GM18909 (cell line): ENCODE measurements around the gene CDK5RAP2.
"Not testable (repeated sequence)": the region's sequence is repeated elsewhere in the genome, so short reads cannot be mapped to it uniquely, and the experiment has no call there.

Source experiments
- ATAC-seq: cut with Tn5 transposase; IDR thresholded peaks from one replicate; pipeline ENCODE4 v1.9.1; 2021; ENCODE audit warnings: mild to moderate bottlenecking; ENCODE audit not compliant: unreplicated experiment, poor library complexity

Gene CDK5RAP2

DNA sequence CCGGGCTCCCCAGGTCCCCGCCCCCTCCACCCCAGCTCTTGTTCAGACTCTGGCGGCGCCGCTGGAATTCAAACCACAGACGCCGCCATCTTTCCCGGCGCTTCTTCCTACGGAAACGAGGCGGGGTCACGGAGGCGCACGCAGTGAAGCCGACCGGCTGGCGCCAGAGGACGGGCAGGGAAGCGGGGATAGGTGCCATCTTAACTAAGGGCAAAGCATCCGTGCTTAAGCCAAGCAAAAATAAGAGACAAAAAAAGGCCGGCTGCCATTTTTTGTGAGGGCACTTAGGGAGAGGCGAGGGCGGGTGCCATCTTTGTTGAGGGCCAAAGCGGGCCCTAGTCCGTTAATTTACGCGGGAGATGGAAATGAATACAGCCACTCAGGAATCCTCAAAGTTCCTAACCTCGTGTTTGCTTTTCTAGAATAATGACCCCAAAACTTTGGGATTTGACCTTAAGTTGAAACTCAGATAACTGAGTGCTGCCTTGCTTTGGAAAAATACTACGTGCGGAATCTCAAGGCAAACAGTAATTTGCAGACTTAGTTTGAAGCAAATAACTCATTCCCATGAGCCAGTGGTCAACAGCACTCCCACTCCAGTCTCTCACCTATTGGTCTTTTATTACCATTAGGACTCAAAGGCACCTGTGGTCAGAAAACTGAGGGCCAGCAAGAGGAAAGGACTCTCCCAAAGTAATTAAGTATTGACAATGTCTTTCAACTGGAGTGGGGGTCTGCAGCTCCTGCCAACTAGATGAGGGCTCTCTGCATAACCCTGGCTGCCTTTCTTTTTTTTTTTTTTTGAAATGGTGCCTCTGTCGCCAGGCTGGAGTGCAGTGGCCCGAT lies at the start of gene CDK5RAP2:
CDK5RAP2 (minus strand) TSS at position 117 of the 846 bp plus-strand sequence. CDS start 189 bp downstream, outside the sequence.
- ATAC-seq, result peak; percentile 94

DNA sequence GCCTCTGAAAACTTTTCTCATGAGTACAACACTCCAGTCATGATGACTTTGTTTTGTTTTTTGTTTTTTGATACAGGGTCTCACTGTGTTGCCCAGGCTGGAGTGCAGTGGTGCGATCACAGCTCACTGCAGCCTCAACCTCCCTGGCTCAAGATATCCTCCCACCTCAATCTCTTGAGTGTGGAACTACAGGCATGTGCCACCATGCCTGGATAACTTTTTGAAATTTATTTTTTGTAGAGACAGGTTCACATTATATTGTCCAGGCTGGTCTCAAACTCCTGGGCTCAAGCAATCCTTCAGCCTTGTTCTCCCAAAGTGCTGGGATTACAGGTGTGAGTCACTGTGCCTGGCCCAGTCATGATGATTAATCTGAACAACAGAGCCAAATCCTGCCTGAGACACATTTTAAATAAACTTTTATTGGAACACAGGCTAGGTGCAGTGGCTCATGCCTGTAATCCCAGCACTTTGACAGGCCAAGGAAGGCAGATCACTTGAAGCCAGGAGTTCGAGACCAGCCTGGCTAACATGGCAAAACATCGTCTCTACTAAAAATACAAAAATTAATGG lies 49.0 kb upstream of the CDK5RAP2 start:
- not testable (repeated sequence) for ATAC-seq

DNA sequence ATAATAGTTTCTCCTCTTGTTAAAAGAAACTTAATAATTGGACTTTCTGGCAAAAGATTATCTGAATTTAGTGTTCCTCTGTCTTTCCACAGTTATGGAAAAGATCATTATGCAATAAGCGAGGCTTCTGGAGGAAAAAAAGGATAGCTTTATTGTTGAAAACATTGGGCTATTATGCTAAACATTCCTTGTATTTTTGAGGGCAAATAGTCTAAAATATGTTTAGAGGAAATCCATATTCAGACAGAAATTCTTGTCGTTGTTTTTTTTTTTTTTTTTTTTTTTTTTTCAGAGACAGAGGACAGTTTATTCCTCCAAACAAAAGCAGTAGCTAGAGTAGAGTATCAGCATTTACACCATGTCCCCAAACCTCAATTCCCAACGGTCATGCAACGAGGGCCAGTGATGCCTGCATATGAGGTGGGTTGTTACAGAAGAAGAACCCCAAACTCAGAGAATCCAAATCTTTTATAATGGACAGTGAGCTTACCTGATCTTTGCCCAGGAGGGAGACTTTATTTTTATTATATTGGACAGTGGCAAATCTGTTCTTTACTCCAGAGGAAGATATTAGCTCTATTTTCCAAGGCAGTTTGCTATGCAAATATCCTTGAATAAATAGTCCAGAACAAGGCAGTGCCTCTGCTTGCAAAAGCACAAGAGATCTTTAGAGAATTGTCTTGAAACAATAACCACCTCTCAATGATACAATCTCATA lies 48.4 kb upstream of the CDK5RAP2 start:
- ATAC-seq, result no peak

DNA sequence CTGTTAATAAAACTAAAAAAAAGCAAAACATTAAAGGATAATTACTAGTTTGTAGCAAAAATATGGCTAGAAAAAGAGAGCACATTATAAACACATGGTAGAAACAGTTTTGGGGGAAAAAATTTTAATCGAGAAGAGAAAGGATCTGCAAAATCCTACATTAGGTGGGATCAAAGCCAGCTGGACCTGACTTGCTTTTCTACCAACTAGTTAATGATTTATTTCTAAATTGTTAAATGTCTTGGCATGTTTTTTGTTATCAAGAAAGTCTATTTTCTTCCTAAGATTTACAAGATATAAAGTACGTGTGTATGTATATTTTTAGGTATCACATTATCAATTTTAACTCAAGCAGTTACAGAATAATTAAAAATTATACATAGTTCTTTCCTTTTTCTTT lies 47.1 kb upstream of the CDK5RAP2 start:
- no peak for ATAC-seq

DNA sequence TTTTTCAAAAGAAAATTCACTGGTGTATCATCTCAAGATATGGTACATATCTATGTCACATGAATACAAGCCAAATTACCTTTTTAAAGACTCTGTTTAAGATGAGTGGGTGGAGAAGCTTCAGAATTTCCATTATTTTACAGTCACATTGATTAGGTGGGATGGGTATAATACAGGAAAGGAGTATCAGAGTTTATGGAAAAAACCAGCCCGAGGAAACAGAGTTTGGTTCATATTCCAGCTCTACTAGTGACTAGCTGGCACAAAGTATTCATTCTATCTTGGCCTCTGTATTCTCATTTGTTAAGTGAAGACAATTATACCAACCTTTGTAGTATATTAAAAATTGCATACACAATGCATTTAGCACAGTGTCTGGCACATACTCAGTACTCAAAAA lies 46.5 kb upstream of the CDK5RAP2 start:
- ATAC-seq, result no peak

DNA sequence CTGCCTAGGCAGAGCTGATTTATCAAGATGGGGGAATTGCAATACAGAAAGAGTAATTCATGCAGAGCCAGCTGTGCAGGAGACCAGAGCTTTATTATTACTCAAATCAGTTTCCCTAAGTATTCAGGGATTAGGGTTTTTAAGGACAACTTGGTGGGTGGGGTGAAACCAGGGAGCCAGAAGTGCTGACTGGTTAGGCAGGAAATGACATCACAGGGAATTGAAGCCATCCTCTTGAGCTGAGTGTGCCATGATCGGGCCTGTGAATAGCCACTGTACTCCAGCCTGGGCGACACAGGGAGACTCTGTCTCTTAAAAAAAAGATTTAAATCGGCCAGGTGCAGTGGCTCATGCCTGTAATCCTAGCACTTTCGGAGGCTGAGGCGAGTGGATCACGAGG lies 45.3 kb upstream of the CDK5RAP2 start:
- no peak for ATAC-seq

DNA sequence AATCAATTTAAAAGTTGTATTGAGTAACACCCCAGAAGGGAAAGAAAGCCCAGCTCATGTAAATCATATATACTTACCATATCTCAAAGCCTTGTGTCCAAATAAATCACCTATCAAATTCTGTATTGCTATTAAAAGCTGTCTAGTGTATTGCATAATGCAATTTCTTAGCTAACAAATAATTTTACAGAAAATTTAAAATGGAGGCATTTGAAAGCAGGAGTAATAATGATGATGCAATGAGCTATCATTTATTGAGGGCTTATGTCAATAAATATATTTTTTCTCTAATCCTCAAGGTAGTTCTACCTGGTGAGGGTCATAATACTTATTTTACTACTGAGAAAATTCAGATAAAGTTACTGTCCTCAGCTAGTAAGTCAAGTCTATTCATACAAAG lies 42.8 kb upstream of the CDK5RAP2 start:
- no peak for ATAC-seq

DNA sequence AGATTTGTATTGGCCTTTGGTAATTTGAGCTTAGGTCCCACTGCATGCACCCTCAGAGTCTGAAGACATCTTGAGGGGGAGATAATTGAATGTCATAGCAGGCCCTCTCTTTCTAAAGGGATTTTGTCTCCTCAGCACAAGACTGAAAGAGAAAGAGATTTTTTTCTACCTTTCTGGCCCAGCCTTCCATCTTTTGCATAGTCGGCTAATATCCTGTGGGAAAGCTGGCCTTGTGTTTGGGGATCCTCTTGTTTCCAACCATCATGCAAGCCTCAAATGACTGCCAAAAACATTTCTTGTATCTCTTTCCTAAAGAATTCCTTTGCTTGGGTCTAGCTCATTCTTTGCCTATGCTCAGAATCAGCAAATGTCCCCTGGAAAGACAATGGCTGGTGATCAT lies 42.0 kb upstream of the CDK5RAP2 start:
- ATAC-seq, result no peak

DNA sequence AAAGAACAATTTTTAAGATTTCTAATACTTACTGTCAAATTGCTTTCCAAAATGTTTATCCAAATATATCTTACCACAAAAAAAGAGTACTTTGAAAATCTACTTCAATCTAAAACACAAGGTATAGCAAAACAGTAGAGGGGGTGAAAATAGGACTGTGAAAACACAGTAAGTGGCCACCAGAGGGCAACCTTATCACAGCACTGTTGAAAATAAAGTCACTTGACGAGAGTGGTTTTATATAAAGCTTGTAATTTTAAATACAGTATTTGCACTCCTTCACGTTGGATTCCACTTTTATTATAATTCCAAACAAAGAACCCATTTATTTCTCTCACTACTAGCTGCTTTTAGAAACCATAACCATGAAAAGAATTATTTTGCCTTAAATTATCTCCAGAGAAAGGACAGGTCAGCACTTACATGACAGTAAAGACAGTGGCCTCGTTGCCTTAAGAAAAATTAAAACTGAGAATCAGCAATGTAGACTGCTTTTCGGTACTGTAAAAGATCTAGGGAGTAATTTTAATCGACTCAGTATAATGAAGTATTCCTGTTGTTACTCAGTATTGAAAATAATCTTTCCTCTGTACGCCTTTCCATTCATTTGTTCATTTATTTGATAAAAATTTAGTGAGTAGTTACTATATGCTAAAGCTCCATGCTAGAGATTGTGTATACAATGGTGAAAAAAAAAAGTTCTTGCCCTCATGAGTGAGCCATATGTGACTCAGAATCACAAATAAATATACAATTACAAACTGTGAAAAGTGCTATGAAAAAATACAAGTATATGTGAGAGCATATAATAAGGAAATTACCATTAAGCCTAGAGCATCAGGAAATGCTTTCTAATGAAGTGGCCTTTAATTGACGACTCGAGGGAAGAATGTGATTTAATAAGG lies 40.0 kb upstream of the CDK5RAP2 start:
- no peak for ATAC-seq

DNA sequence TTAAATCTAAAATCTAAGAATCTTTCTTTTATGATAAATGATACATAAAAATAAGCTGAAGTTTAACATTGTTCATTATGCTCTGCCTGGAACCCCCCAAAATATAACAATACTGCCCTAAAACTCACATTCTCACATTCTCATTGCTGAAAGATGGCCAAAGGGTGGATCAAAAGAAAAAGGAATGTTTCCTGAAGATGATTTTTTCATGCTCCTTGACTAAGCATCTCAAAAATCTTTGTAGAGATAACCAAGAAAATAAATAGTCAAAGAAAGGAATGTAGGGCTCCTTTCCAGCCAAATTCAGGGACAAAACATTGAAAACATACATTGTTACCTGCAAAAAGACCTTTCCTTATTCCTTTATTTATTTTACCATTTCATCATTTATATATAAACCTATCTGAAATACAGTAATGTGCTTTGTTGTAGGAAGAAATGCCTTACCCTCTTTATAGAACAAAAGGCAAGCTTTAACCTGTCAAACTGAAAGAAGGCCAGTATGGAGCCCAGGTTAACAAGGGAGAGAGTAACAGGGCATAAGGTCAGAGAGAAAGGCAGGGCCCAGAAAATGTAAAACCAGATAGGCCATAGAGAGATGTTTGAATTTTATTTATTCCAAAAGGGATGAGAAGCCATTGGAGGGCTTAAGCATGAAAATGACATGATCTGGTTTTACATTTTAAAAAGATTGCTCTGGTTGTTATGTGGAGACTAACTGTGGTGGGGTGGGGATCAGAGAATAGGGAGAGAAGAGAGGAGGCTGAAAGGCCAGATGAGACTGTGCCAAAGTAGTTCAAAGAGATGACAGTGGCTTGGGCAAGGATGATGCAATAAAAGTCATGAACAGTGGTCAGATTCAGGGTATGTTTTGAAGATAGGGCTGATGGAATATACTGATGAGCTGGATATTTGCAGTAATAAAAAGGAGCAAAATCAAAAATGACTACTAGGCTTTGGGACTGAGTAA lies 37.3 kb upstream of the CDK5RAP2 start:
- ATAC-seq, result no peak

DNA sequence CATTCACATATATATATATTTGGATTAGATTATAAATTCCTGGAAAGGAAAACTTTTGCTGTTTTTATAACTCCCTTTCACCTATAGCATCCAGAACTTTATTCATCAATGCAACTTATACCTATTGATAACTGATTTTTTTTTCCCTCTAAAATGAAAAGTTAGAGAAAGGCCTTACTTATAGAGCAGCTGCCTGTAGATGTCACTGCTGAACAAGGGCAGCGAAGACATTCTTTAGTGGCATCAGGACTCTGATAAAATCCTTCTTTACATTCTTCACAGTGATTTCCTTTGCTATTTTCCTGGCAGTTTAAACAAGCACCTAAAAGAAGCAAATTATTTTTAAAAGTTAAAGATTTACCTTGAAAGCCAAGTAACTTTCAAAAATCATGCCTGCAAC lies 32.3 kb upstream of the CDK5RAP2 start:
- ATAC-seq, result no peak

DNA sequence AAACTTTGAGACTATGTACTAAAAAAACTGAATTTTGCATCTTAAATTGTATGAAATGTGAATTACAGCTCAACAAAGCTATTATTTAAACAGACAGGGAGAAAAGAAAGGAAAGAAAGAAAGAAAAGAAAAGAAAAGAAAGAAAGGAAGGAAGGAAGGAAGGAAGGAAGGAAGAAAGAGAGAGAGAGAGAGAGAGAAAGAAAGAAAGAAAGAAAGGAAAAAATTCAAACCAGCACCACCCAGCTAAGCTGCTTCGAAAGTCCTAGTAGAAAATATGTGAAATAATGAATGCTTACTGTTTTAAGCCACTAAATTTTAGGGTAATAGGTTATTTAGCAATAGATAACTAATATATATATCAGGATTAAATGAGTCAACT lies 31.7 kb upstream of the CDK5RAP2 start:
- ATAC-seq, result no peak

DNA sequence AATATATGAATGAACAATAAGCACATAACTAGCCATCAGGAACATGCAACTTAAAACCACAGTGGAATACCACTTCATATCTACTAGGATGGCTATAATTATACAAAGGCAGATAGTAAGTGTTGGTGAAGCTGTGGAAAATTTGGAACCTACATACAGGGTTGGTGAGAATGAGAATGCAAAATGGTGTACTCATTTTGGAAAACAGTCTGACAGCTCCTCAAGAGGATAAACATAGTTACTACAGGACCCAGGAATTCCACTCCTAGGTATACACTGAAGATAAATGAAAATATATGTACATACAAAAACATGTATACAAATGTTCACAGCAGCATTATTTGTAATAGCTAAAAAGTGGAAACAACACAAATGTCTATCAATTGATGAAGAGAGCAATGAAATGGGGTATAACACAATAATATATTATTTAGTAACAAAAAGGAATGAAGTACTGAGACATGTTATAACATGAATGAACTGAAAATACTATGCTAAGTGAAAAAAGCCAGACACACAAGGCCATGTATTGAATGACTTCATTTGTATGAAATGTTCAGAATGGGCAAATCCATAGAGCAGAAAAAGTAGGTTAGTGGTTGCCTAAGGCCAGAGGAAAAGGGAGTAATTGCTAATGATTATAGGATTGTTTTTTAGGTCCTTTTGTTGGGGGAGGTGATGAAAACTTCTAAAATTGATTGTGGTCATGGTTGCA lies 31.2 kb upstream of the CDK5RAP2 start:
- ATAC-seq, result no peak

DNA sequence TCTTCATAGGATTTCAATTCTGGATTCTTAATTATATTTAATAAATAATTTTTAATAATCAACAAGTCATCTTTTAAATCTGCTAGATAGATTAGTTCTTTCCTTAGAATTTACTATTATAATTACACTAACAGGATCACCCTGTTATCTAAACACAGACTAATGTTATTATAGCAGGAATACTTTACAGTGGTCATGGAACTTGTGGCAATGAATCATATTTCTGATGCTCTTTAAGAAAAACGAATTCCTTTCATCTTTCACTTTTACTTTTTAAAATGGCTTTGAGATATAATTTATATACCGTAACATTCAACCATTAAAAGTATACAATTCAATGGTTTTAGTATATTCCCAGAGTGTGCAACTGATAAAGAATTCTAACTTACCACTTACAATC lies 29.7 kb upstream of the CDK5RAP2 start:
- no peak for ATAC-seq

DNA sequence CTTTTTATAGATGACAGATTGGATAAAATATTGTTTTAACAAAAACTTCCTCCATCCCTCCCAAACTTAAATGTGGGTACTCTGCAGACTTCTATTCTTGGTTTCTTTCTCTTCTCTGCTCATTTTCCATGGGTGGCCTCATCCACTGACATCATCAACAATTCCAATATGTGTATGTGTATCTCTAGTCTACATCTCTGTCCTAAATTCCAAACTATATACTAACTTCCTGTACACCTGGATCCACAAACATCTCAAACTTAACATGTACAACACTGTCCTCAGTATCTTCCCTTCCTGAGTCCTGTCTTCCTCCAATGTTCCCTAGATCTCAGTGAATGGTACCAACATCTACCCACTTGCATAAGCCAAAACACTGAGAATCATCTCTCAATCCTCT lies 28.5 kb upstream of the CDK5RAP2 start:
- ATAC-seq, result no peak

DNA sequence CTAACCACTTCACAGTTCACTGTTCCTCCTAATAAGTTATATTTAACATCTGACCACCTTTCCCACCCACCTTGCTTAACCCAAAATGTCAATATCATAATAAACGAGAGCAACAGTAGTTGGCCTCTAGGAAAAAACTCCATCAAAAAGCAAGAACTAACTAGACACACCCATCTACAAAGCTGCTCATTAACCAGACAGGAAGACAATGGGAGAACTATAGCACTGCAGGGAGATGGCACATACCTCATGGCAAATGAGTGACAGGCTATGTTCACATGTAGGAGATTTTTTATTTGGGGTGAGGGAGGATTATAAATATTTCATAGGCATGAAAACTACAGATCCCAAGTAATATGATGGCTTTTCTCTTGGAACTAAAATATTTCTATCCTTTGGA lies 23.6 kb upstream of the CDK5RAP2 start:
- no peak for ATAC-seq

DNA sequence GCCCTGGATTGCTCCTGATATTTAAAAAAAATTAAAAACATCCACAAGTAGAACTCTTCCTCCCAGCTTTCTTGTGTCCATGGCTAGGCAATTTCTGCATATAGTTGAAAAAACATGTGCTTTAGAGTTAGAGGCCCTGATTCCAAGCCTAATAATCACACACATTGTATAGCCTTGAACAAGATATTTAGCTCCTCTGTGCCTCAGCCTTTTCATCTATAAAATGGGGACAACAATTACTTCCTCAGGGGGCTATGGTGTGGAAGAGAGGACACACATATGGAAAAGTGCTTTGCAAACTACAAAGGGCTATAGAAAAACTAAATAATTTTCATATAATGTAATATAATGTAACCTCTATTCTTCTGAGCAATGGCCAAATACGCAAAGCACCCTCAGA lies 23.0 kb upstream of the CDK5RAP2 start:
- no peak for ATAC-seq

DNA sequence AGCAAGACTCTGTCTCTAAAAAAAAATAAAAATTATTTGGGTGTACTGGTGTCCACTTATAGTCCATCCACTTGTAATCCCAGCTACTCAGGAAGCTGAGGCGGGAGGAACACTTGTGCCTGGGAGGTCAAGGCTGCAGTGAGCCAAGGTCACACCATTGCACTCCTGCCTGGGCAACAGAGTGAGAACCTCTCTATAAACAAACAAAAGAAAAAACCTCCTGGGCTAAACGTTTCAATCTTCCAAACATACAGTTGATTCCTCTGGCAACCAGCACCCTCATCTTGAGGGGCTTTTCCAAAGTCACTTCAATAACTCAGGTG lies 13.9 kb upstream of the CDK5RAP2 start:
- no peak for ATAC-seq
